ENCODE measurements around the gene TOMM70. TPM values are rescaled to one million over a fixed set of nuclear protein-coding genes. Genes with fewer than 3 reads are reported as not detected.

TOMM70 gene
- total and polyA plus RNA-seq, 2 of the 4 experiments (the other 2 are of a cell fraction): 24.6 to 35.1 TPM

DNA sequence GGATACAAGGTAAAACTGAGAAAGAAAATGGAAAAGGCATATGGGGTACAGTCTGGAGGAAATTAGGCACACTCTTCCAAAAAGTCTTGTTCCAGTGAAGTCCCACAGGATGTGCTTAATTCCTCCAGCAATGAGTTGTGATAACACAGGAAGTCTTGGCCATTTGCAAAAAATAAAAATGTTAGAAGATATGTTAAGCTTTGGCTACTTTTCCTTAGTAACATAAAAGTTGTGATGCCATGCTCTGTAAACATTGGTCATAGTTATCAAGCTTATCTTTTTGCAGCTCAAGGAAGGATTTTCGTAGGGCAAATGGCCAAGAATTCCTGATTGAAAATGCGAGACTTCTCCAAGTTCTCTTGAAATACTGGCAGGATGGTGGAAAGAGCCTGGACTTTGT, 26.8 kb upstream of the TOMM70 start:
- Histone ChIP-seq H3K4me1 (ENCODE audit: control insufficient read depth, insufficient read depth, low read length) (peaks cover 2% of the 10 kb centered on the region; the same call in 1 of the 2 replicates), H3K23ac (ENCODE audit: low read depth, low read length) (no peak overlapping the region), H2BK20ac (ENCODE audit: low read depth, low read length) (no peak overlapping the region), H2AK5ac (ENCODE audit: low read depth, low read length) (no peak overlapping the region), H2AFZ (replicated peaks; ENCODE audit: low read length, poor library complexity) (no peak overlapping the region), H3K36me3 (ENCODE audit: control insufficient read depth, insufficient read depth, low read length) (no peaks in the 10 kb centered on the region), H4K20me1 (ENCODE audit: insufficient read depth, low read length) (no peaks in the 10 kb centered on the region), H3K18ac (ENCODE audit: low read depth, low read length) (no peak overlapping the region), H3K27me3 (ENCODE audit: control insufficient read depth, insufficient read depth, low read length) (no peaks in the 10 kb centered on the region), H2BK5ac (ENCODE audit: low read depth, low read length, poor library complexity, severe bottlenecking) (no peak overlapping the region), H3K4me3 (ENCODE audit: insufficient read depth, low read depth, low read length) (no peak overlapping the region), H3K9me3 (ENCODE audit: control insufficient read depth, insufficient read depth, low read length) (no peaks in the 10 kb centered on the region), H2BK120ac (ENCODE audit: low read depth, low read length) (no peak overlapping the region), H2AK9ac (replicated peaks; ENCODE audit: low read depth, low read length, poor library complexity) (no peak overlapping the region), H3K9ac (ENCODE audit: low read depth, low read length) (no peak overlapping the region), H4K5ac (ENCODE audit: low read depth, low read length) (no peak overlapping the region), H3K9me1 (ENCODE audit: insufficient read depth, low read length) (no peaks in the 10 kb centered on the region; the same call in 1 of the 2 replicates), H2BK15ac (ENCODE audit: low read depth, low read length) (no peak overlapping the region), H3K14ac (replicated peaks; ENCODE audit: low read depth, low read length) (no peak overlapping the region), H4K91ac (ENCODE audit: insufficient read depth, low read depth, low read length) (no peak overlapping the region), H3K79me1 (ENCODE audit: low read depth in 1 of 2, low read length in 2 of 2) (no peaks in the 10 kb centered on the region), H3K4ac (ENCODE audit: low read depth, low read length) (no peak overlapping the region), H4K8ac (ENCODE audit: low read depth in 2 of 2, low read length in 2 of 2) (no peak overlapping the region), H3K27ac (ENCODE audit: insufficient read depth, low read length) (no peak overlapping the region), H3K4me2 (ENCODE audit: low read depth, low read length) (no peak overlapping the region), H3K56ac (ENCODE audit: extremely low read depth, insufficient read depth, low read length) (no peak overlapping the region)
- CTCF ChIA-PET: no interaction called here
- ATAC-seq (ENCODE audit: low read depth): no peak
- in situ Hi-C loops (cut with MboI; ENCODE audit: low sequenced_read_pairs) (no loop called here), dilution Hi-C loops (cut with HindIII; ENCODE audit: low sequenced_read_pairs, unreplicated experiment) (no loop called here), intact Hi-C loops (cut with micrococcal nuclease) (no loop called here)
- no TSS peak for BruUV-seq (replicated peaks)
- TF ChIP-seq NFE2L2 (IDR thresholded peaks at IDR 0.05; ENCODE audit: low read depth, low read length): no peak
- no peak for TF ChIP-seq POLR2A (IDR thresholded peaks at IDR 0.05; ENCODE audit: low read depth, low read length)
- TF ChIP-seq MAFK (IDR thresholded peaks at IDR 0.05; ENCODE audit: low read depth, low read length): no peak
- no peak for TF ChIP-seq BHLHE40 (IDR thresholded peaks at IDR 0.05; ENCODE audit: low read depth, low read length)
- no peak for TF ChIP-seq ELK1 (IDR thresholded peaks at IDR 0.05; ENCODE audit: borderline replicate concordance, low read depth, low read length)
- no peak for TF ChIP-seq MAZ (IDR thresholded peaks at IDR 0.05; ENCODE audit: borderline replicate concordance, low read depth, low read length)
- no peak for TF ChIP-seq USF2 (IDR thresholded peaks at IDR 0.05; ENCODE audit: low read depth, low read length)
- no peak for TF ChIP-seq CEBPB (IDR thresholded peaks at IDR 0.05; ENCODE audit: low read depth, low read length)
- no peak for TF ChIP-seq CTCF (conservative IDR thresholded peaks at IDR 0.05; ENCODE audit: low read depth, low read length)
- no peak for TF ChIP-seq RFX5 (IDR thresholded peaks at IDR 0.05; ENCODE audit: low read depth, low read length)
- no peak for TF ChIP-seq RAD21 (IDR thresholded peaks at IDR 0.05; ENCODE audit: low read length)
- no peak for TF ChIP-seq SMC3 (IDR thresholded peaks at IDR 0.05; ENCODE audit: low read depth, low read length)
- TF ChIP-seq FOS (IDR thresholded peaks at IDR 0.05; ENCODE audit: low read depth, low read length): no peak
- no peak for TF ChIP-seq CHD1 (IDR thresholded peaks at IDR 0.05; ENCODE audit: low read depth, low read length)
- POLR2A ChIA-PET (ENCODE audit: unreplicated experiment): no interaction called here
- DNase-seq: peak; percentile 44
- WGBS, 2 experiments (ENCODE audit: extremely low coverage in 2 of 2, insufficient read length in 1 of 2): 20% methylated on average over 1 of the region's 2 CpGs; no CpG with 5 or more reads in 1 of the 2 experiments

Data from IMR-90 (cell line).